Spleen (tissue), 11 donors: ENCODE results near the gene DAPK1. TPM values are rescaled to one million over a fixed set of nuclear protein-coding genes. Genes with fewer than 3 reads are reported as not detected.

ENCODE experiments used
- DNase-seq: peaks from one replicate; pipeline ENCODE4 v3.0.0-alpha.2; 2020
- H3K27ac ChIP-seq, 8 donors: fragments of 200-600 bp; sonication (generic) in 7 of 8; 1 replicate in 4 of 8; 2 replicates in 4 of 8; pipeline versions ENCODE4 v1.5.0 to v1.8.0; 2016 to 2021; ENCODE audit warnings: inconsistent platforms in 4 of 8, mild to moderate bottlenecking in 4 of 8, moderate library complexity in 1 of 8
- H3K27me3 ChIP-seq, 7 donors: fragments of 200-600 bp; sonication (generic) in 6 of 7; replicated peaks in 1 of 7; 1 replicate in 4 of 7; 2 replicates in 3 of 7; pipeline versions ENCODE4 v1.5.0 to v1.8.0; 2016 to 2021; ENCODE audit warnings: inconsistent platforms in 3 of 7, mild to moderate bottlenecking in 1 of 7
- H3K36me3 ChIP-seq, 6 donors: fragments of 200-600 bp; sonication (generic) in 5 of 6; 1 replicate in 4 of 6; 2 replicates in 2 of 6; pipeline versions ENCODE4 v1.5.0 to v1.8.0; 2016 to 2021; ENCODE audit warnings: inconsistent platforms in 2 of 6
- H3K4me1 ChIP-seq, 6 donors: fragments of 200-600 bp; sonication (generic) in 5 of 6; 1 replicate in 3 of 6; 2 replicates in 3 of 6; pipeline versions ENCODE4 v1.5.0 to v1.8.0; 2016 to 2021; ENCODE audit warnings: inconsistent platforms in 3 of 6
- H3K4me3 ChIP-seq, 8 donors: fragments of 200-600 bp; sonication (generic) in 7 of 8; 1 replicate in 4 of 8; 2 replicates in 4 of 8; pipeline versions ENCODE4 v1.5.0 to v1.8.0; 2016 to 2021; ENCODE audit warnings: inconsistent platforms in 4 of 8, mild to moderate bottlenecking in 4 of 8, moderate library complexity in 2 of 8
- H3K9me3 ChIP-seq, 8 donors: fragments of 200-600 bp; sonication (generic) in 7 of 8; 1 replicate in 4 of 8; 2 replicates in 4 of 8; pipeline versions ENCODE4 v1.5.0 to v1.8.0; 2016 to 2021; ENCODE audit warnings: inconsistent platforms in 4 of 8
- POLR2A ChIP-seq, 3 donors: fragments of 450-650 bp; IDR thresholded peaks; one replicate each; pipeline ENCODE4 v1.5.1; 2017; ENCODE audit warnings: antibody characterized with exemption in 3 of 3, mild to moderate bottlenecking in 1 of 3
- POLR2AphosphoS5 ChIP-seq, 3 donors: sonication (generic); formaldehyde crosslinking; IDR thresholded peaks; one replicate each; pipeline ENCODE4 v1.5.1; 2017; ENCODE audit warnings: antibody characterized with exemption in 3 of 3
- WGBS, 5 donors: extraction: QIAGEN DNeasy Blood & Tissue Kit in 3 of 5; methylation state at CpG; one replicate each; pipeline versions ENCODE4 v1.1.5 to v1.1.7; 2013 to 2018; 5-methylcytosine and 5-hydroxymethylcytosine counted together
- intact Hi-C: fragments of 100-400 bp; cut with DNase I; formaldehyde crosslinking; loops from one replicate; pipeline ENCODE4 v1.15.0; 2023; ENCODE audit warnings: low total_unique reads
- polyA plus RNA-seq, 3 donors: library from polyadenylated mRNA; stranded (reverse); fragments of 200-250 nt; gene quantifications; one replicate each; pipeline ENCODE4 v1.2.1, GENCODE V29; 2013
- total RNA-seq, 7 donors: library from RNA; depleted of rRNA in 3 of 7; stranded (reverse); fragments of >200 nt in 3 of 7; fragmentation: NEBNext Ultra II Directional in 4 of 7; extraction: Animal tissue kit (Norgen Biotek cat#: 25700) in 4 of 7; gene quantifications; one replicate each; pipeline versions ENCODE4 v1.1.0 to v1.2.1, GENCODE V29; 2016 to 2021
- TF ChIP-seq, protein P1 (sequence below), 11 experiments: fragments of 200-600 bp in 7 of 11; fragments of 450-650 bp in 4 of 11; sonication (generic) in 4 of 11; IDR thresholded peaks in 8 of 11; conservative IDR thresholded peaks in 3 of 11; 1 replicate in 7 of 11; 2 replicates in 4 of 11; pipeline versions ENCODE4 v1.4.0 to v1.8.0; 2016 to 2021; ENCODE audit warnings: antibody characterized with exemption in 11 of 11, inconsistent platforms in 4 of 11, mild to moderate bottlenecking in 1 of 11
- donor health status: healthy with polysubstance abuse.
- donor health status: DM: no; HTN: no; CAD: no; lungs with moderate emphysema.
- donor health status: DM: no; HTN: no; CAD: no.
- donor health status: Bipolar disorder and iron deficiency.
- donor health status: healthy.
- donor health status: DM: no; HTN: no; CAD: no.
- donor health status: DM: yes; HTN: yes; CAD: no.

DAPK1 gene
- total and polyA plus RNA-seq, 10 donors = 6.4 to 126 (median 102) TPM

GRCh38 chr9:87675906-87676515 is 178.3 kb downstream of the DAPK1 start:
- TF ChIP-seq POLR2A (IDR thresholded peaks at IDR 0.05) (no peak), POLR2AphosphoS5 (IDR thresholded peaks at IDR 0.05) (no peak)
- TF ChIP-seq, protein P1, sequence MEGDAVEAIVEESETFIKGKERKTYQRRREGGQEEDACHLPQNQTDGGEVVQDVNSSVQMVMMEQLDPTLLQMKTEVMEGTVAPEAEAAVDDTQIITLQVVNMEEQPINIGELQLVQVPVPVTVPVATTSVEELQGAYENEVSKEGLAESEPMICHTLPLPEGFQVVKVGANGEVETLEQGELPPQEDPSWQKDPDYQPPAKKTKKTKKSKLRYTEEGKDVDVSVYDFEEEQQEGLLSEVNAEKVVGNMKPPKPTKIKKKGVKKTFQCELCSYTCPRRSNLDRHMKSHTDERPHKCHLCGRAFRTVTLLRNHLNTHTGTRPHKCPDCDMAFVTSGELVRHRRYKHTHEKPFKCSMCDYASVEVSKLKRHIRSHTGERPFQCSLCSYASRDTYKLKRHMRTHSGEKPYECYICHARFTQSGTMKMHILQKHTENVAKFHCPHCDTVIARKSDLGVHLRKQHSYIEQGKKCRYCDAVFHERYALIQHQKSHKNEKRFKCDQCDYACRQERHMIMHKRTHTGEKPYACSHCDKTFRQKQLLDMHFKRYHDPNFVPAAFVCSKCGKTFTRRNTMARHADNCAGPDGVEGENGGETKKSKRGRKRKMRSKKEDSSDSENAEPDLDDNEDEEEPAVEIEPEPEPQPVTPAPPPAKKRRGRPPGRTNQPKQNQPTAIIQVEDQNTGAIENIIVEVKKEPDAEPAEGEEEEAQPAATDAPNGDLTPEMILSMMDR (IDR thresholded peaks at IDR 0.05 in 8 of 11, conservative IDR thresholded peaks at IDR 0.05 in 3 of 11) = no peak
- Histone ChIP-seq H3K4me3 (no peak overlapping the region), H3K27ac (no peak overlapping the region), H3K9me3 (no peaks in the 10 kb centered on the region), H3K4me1 (peaks cover 0 to 5% (median 0%) of the 10 kb centered on the region in 6 donors), H3K36me3 (peaks cover 0 to 10% (median 0%) of the 10 kb centered on the region in 6 donors), H3K27me3 (no peaks in the 10 kb centered on the region)
- 81 to 91% (median 85%) methylated on average over 14 of the region's 14 CpGs for WGBS, 5 donors
- no peak for DNase-seq
- intact Hi-C loops = loop anchor here (5.0 to 10.0 kb wide), 2 partner anchors 136 to 899 kb away; no protein-coding TSS in a partner anchor

- H3K4me3 ChIP-seq = no peak overlapping the region
- H3K27ac ChIP-seq = no peak overlapping the region
- 58 to 67% (median 64%) methylated on average over 14 of the region's 14 CpGs for WGBS, 5 donors
- peaks cover 0 to 14% (median 0%) of the 10 kb centered on the region in 6 donors for H3K36me3 ChIP-seq
- no peaks in the 10 kb centered on the region for H3K9me3 ChIP-seq
- intact Hi-C loops = loop anchor here (5.0 to 10.0 kb wide), 2 partner anchors 135 to 898 kb away; no protein-coding TSS in a partner anchor
- peaks cover 0 to 5% (median 0%) of the 10 kb centered on the region in 6 donors for H3K4me1 ChIP-seq
- DNase-seq = no peak
- H3K27me3 ChIP-seq = no peaks in the 10 kb centered on the region
- no peak for TF ChIP-seq POLR2AphosphoS5 (IDR thresholded peaks at IDR 0.05)
- TF ChIP-seq POLR2A (IDR thresholded peaks at IDR 0.05) = no peak
- TF ChIP-seq, protein P1 (IDR thresholded peaks at IDR 0.05 in 8 of 11, conservative IDR thresholded peaks at IDR 0.05 in 3 of 11) = no peak
Measured at GRCh38 chr9:87676976-87677775, 179.5 kb downstream of the DAPK1 start.

GRCh38 chr9:87677776-87678587 is 180.3 kb downstream of the DAPK1 start:
- TF ChIP-seq POLR2A (IDR thresholded peaks at IDR 0.05) = no peak
- no peak for TF ChIP-seq POLR2AphosphoS5 (IDR thresholded peaks at IDR 0.05)
- TF ChIP-seq, protein P1 (IDR thresholded peaks at IDR 0.05 in 8 of 11, conservative IDR thresholded peaks at IDR 0.05 in 3 of 11) = no peak
- no peaks in the 10 kb centered on the region for H3K27me3 ChIP-seq
- H3K9me3 ChIP-seq = no peaks in the 10 kb centered on the region
- DNase-seq = no peak
- intact Hi-C loops = loop anchor here (5.0 to 10.0 kb wide), 2 partner anchors 134 to 897 kb away; no protein-coding TSS in a partner anchor
- no peak overlapping the region for H3K27ac ChIP-seq
- H3K4me3 ChIP-seq = no peak overlapping the region
- 84 to 92% (median 92%) methylated on average over 17 of the region's 17 CpGs for WGBS, 5 donors
- peaks cover 0 to 15% (median 0%) of the 10 kb centered on the region in 6 donors for H3K36me3 ChIP-seq
- H3K4me1 ChIP-seq = peaks cover 0 to 5% (median 0%) of the 10 kb centered on the region in 6 donors
